H9 (cell line): ENCODE data around the gene CLCNKA. TPM values are rescaled to one million over a fixed set of nuclear protein-coding genes. Genes with fewer than 3 reads are reported as not detected.
A peak's percentile ranks its signal among the peaks of the same experiment; 100 is the strongest.

Experiments
- DNase-seq: peaks from one replicate; pipeline ENCODE4 v3.0.0-alpha.2; 2017
- H2AFZ ChIP-seq: one replicate; pipeline ENCODE4 v1.6.1; 2013; ENCODE audit warnings: mild to moderate bottlenecking, low read length, control low read depth, moderate library complexity
- H2AK5ac ChIP-seq: 2 replicates; pipeline ENCODE4 v1.6.1; 2013; ENCODE audit warnings: low read length, control low read depth, mixed read lengths; ENCODE audit not compliant: insufficient read length
- H2BK120ac ChIP-seq: one replicate; pipeline ENCODE4 v1.6.1; 2013; ENCODE audit warnings: low read depth, mild to moderate bottlenecking, low read length, control low read depth, inconsistent platforms; ENCODE audit not compliant: poor library complexity, severe bottlenecking
- H2BK12ac ChIP-seq: 2 replicates; pipeline ENCODE4 v1.6.1; 2013; ENCODE audit warnings: low read length, control low read depth, mixed read lengths, low read depth; ENCODE audit not compliant: insufficient read length
- H2BK15ac ChIP-seq: 2 replicates; pipeline ENCODE4 v1.6.1; 2013; ENCODE audit warnings: low read depth, low read length, control low read depth
- H2BK20ac ChIP-seq: one replicate; pipeline ENCODE4 v1.6.1; 2013; ENCODE audit warnings: low read depth, mild to moderate bottlenecking, low read length, control low read depth, inconsistent platforms; ENCODE audit not compliant: poor library complexity, severe bottlenecking
- H2BK5ac ChIP-seq: 2 replicates; pipeline ENCODE4 v1.6.1; 2013; ENCODE audit warnings: low read length, control low read depth, mixed read lengths; ENCODE audit not compliant: insufficient read length
- H3K14ac ChIP-seq: 2 replicates; pipeline ENCODE4 v1.6.1; 2013; ENCODE audit warnings: low read length, control low read depth; ENCODE audit not compliant: insufficient read depth
- H3K18ac ChIP-seq: 2 replicates; pipeline ENCODE4 v1.6.1; 2013; ENCODE audit warnings: low read depth, mild to moderate bottlenecking, mixed read lengths, low read length, control low read depth; ENCODE audit not compliant: insufficient read length
- H3K23ac ChIP-seq: 2 replicates; pipeline ENCODE4 v1.6.1; 2013; ENCODE audit warnings: low read length, control low read depth, mixed read lengths, low read depth; ENCODE audit not compliant: insufficient read length
- H3K23me2 ChIP-seq: 2 replicates; pipeline ENCODE4 v1.6.1; 2013; ENCODE audit warnings: low read depth, mild to moderate bottlenecking, mixed read lengths, low read length, control low read depth; ENCODE audit not compliant: insufficient read length, poor library complexity, severe bottlenecking
- H3K27ac ChIP-seq: 2 replicates; pipeline ENCODE4 v1.5.1; 2013; ENCODE audit warnings: low read length, control low read depth, mixed read lengths, low read depth; ENCODE audit not compliant: insufficient read length
- H3K27me3 ChIP-seq: 2 replicates; pipeline ENCODE4 v1.6.1; 2013; ENCODE audit warnings: low read length, control low read depth, inconsistent platforms; ENCODE audit not compliant: insufficient read depth
- H3K4ac ChIP-seq: 2 replicates; pipeline ENCODE4 v1.6.1; 2013; ENCODE audit warnings: low read depth, mild to moderate bottlenecking, control low read depth, inconsistent platforms, low read length, moderate library complexity
- H3K4me1 ChIP-seq: 2 replicates; pipeline ENCODE4 v1.6.1; 2013; ENCODE audit warnings: low read length, control low read depth, inconsistent platforms; ENCODE audit not compliant: insufficient read depth
- H3K4me2 ChIP-seq: 2 replicates; pipeline ENCODE4 v1.6.1; 2013; ENCODE audit warnings: low read length, control low read depth, mixed read lengths; ENCODE audit not compliant: insufficient read length, insufficient read depth
- H3K56ac ChIP-seq: 2 replicates; pipeline ENCODE4 v1.6.1; 2013; ENCODE audit warnings: low read depth, mild to moderate bottlenecking, mixed read lengths, low read length, control low read depth; ENCODE audit not compliant: insufficient read length
- H3K79me1 ChIP-seq: 2 replicates; pipeline ENCODE4 v1.6.1; 2013; ENCODE audit warnings: low read depth, mild to moderate bottlenecking, moderate library complexity, low read length, control low read depth, inconsistent platforms; ENCODE audit not compliant: insufficient read depth, poor library complexity, severe bottlenecking
- H3K79me2 ChIP-seq: 2 replicates; pipeline ENCODE4 v1.6.1; 2013; ENCODE audit warnings: low read length, control low read depth, inconsistent platforms; ENCODE audit not compliant: insufficient read depth
- H3K9ac ChIP-seq: 2 replicates; pipeline ENCODE4 v1.6.1; 2013; ENCODE audit warnings: low read length, control low read depth, mixed read lengths; ENCODE audit not compliant: insufficient read length; ENCODE audit errors: extremely low read depth
- H3K9me3 ChIP-seq: one replicate; pipeline ENCODE4 v1.6.1; 2013; ENCODE audit warnings: low read depth, low read length, inconsistent platforms; ENCODE audit not compliant: control insufficient read depth
- H3T11ph ChIP-seq: one replicate; pipeline ENCODE4 v1.6.1; 2013; ENCODE audit warnings: mild to moderate bottlenecking, low read length, control low read depth, inconsistent platforms
- H4K20me1 ChIP-seq: one replicate; pipeline ENCODE4 v1.6.1; 2013; ENCODE audit not compliant: control insufficient read depth, insufficient read length, insufficient read depth
- H4K5ac ChIP-seq: 2 replicates; pipeline ENCODE4 v1.6.1; 2013; ENCODE audit warnings: low read depth, mild to moderate bottlenecking, mixed read lengths, low read length, control low read depth; ENCODE audit not compliant: insufficient read length
- H4K8ac ChIP-seq: replicated peaks from 2 replicates; pipeline ENCODE4 v1.6.1; 2013; ENCODE audit warnings: low read length, control low read depth, mixed read lengths, low read depth; ENCODE audit not compliant: insufficient read length
- H4K91ac ChIP-seq: 2 replicates; pipeline ENCODE4 v1.6.1; 2013; ENCODE audit warnings: low read depth, mild to moderate bottlenecking, moderate library complexity, mixed read lengths, low read length, control low read depth; ENCODE audit not compliant: insufficient read length
- H3K27ac Mint-ChIP-seq, 3 experiments: 2 replicates in 2 of 3; 3 replicates in 1 of 3; pipeline ENCODE4 v1.8.0; 2020 to 2021; ENCODE audit warnings: mixed read lengths in 3 of 3, mild to moderate bottlenecking in 1 of 3, moderate library complexity in 1 of 3
- H3K27me3 Mint-ChIP-seq: 2 replicates; pipeline ENCODE4 v1.8.0; 2021; ENCODE audit warnings: low read depth, mild to moderate bottlenecking, moderate library complexity, mixed read lengths
- H3K36me3 Mint-ChIP-seq, 3 experiments: 2 replicates in 2 of 3; 3 replicates in 1 of 3; pipeline ENCODE4 v1.8.0; 2020 to 2021; ENCODE audit warnings: low read depth in 3 of 3, mixed read lengths in 3 of 3; ENCODE audit not compliant: insufficient read depth in 1 of 3
- H3K4me1 Mint-ChIP-seq, 2 experiments: 2 replicates each; pipeline ENCODE4 v1.8.0; 2020; ENCODE audit warnings: mixed read lengths in 2 of 2
- H3K4me3 Mint-ChIP-seq, 2 experiments: 2 replicates in 1 of 2; 3 replicates in 1 of 2; pipeline ENCODE4 v1.8.0; 2020 to 2021; ENCODE audit warnings: mild to moderate bottlenecking in 2 of 2, mixed read lengths in 2 of 2, moderate library complexity in 1 of 2
- H3K9me3 Mint-ChIP-seq, 2 experiments: 2 replicates in 1 of 2; 3 replicates in 1 of 2; pipeline ENCODE4 v1.8.0; 2020; ENCODE audit warnings: mild to moderate bottlenecking in 2 of 2, mixed read lengths in 2 of 2, moderate library complexity in 1 of 2
- CTCF ChIP-seq: fragments of 200-600 bp; sonication (generic); conservative IDR thresholded peaks from 3 replicates; pipeline ENCODE4 v1.8.0; 2021; ENCODE audit warnings: antibody characterized with exemption, mild to moderate bottlenecking
- WGBS: extraction: QIAGEN DNeasy Blood & Tissue Kit; methylation state at CpG from one replicate; pipeline ENCODE4 v1.1.7; 2013; ENCODE audit warnings: missing lambda C conversion rate, low lambda C conversion rate, mixed read lengths; ENCODE audit not compliant: insufficient read length; ENCODE audit errors: extremely low coverage; 5-methylcytosine and 5-hydroxymethylcytosine counted together
- total RNA-seq: library from RNA; stranded (reverse); gene quantifications from 2 replicates; pipeline ENCODE4 v1.2.1, GENCODE V29; 2021

Gene CLCNKA
- total RNA-seq, 1 experiment from 2014 or later: 0.98 TPM

- Histone ChIP-seq H3K27me3 (no peaks in the 10 kb centered on the region), H3K14ac (no peak overlapping the region), H3K27ac (no peak overlapping the region), H2BK120ac (no peak overlapping the region), H4K91ac (no peak overlapping the region), H2BK12ac (no peak overlapping the region), H2BK15ac (no peak overlapping the region), H2AFZ (no peak overlapping the region), H3K79me2 (no peaks in the 10 kb centered on the region), H3K23ac (no peak overlapping the region), H2BK5ac (no peak overlapping the region), H3K4me1 (peaks cover 8% of the 10 kb centered on the region; the same call in 1 of the 2 replicates), H2AK5ac (no peak overlapping the region), H3K23me2 (no peaks in the 10 kb centered on the region), H3K79me1 (no peaks in the 10 kb centered on the region), H4K20me1 (no peaks in the 10 kb centered on the region), H3T11ph (no peak overlapping the region), H3K9ac (no peak overlapping the region), H3K18ac (no peak overlapping the region), H3K9me3 (no peaks in the 10 kb centered on the region), H3K56ac (no peak overlapping the region), H3K4me2 (no peak overlapping the region), H2BK20ac (no peak overlapping the region), H4K5ac (no peak overlapping the region), H3K4ac (no peak overlapping the region), H4K8ac (no peak overlapping the region)
- Mint-ChIP-seq H3K36me3 (no peaks in the 10 kb centered on the region), H3K4me1 (peaks cover 31 to 58% of the 10 kb centered on the region in 2 experiments), H3K27ac (peak overlapping the region in 1 of 3 experiments; percentile 79; a peak in 1 of 7 replicates), H3K4me3 (0 out of 5 replicates have a peak overlapping the region, but pooled peaks of 1 of the 2 experiments have one; percentile 21), H3K9me3 (no peaks in the 10 kb centered on the region), H3K27me3 (peaks cover 7% of the 10 kb centered on the region)
- no CpG with 5 or more reads among the region's 17 CpGs for whole genome bisulfite sequencing
- DNase-seq: no peak
- TF ChIP-seq CTCF: no peak
These were observed 7.0 kb upstream of the CLCNKA start for GRCh38 chr1:16014509-16015482.
